GM23248 (cell line): ENCODE data around the gene CAMTA1. TPM values are rescaled to one million over a fixed set of nuclear protein-coding genes. Genes with fewer than 3 reads are reported as not detected.

Source experiments
- DNase-seq: peaks from one replicate; pipeline ENCODE4 v3.0.0-alpha.2; 2015
- H2AFZ ChIP-seq: fragments of 200-600 bp; sonication (generic); 2 replicates; pipeline ENCODE4 v1.6.1; 2016; ENCODE audit warnings: antibody characterized with exemption
- H3F3A ChIP-seq: fragments of 200-600 bp; sonication (generic); 2 replicates; pipeline ENCODE4 v1.6.1; 2016; ENCODE audit warnings: mild to moderate bottlenecking, antibody characterized with exemption, mixed run types; ENCODE audit not compliant: insufficient read depth
- H3K27ac ChIP-seq: fragments of 200-600 bp; sonication (generic); 2 replicates; pipeline ENCODE4 v1.5.1; 2016; ENCODE audit warnings: mild to moderate bottlenecking
- H3K27me3 ChIP-seq: fragments of 200-600 bp; sonication (generic); replicated peaks from 2 replicates; pipeline ENCODE4 v1.6.1; 2016; ENCODE audit warnings: mild to moderate bottlenecking; ENCODE audit not compliant: insufficient read depth
- H3K36me3 ChIP-seq: fragments of 200-600 bp; sonication (generic); 2 replicates; pipeline ENCODE4 v1.6.1; 2016; ENCODE audit warnings: low read depth, mild to moderate bottlenecking
- H3K4me1 ChIP-seq: fragments of 200-600 bp; sonication (generic); 2 replicates; pipeline ENCODE4 v1.6.1; 2016; ENCODE audit warnings: mild to moderate bottlenecking; ENCODE audit not compliant: insufficient read depth
- H3K4me2 ChIP-seq: fragments of 200-600 bp; sonication (generic); one replicate; pipeline ENCODE4 v1.6.1; 2016; ENCODE audit warnings: mild to moderate bottlenecking; ENCODE audit not compliant: unreplicated experiment
- H3K4me3 ChIP-seq: fragments of 200-600 bp; sonication (generic); 2 replicates; pipeline ENCODE4 v1.5.1; 2016; ENCODE audit warnings: mild to moderate bottlenecking
- H3K79me2 ChIP-seq: fragments of 200-600 bp; sonication (generic); 2 replicates; pipeline ENCODE4 v1.6.1; 2016; ENCODE audit warnings: mild to moderate bottlenecking; ENCODE audit not compliant: insufficient read depth
- H3K9ac ChIP-seq: fragments of 200-600 bp; sonication (generic); 2 replicates; pipeline ENCODE4 v1.6.1; 2016; ENCODE audit warnings: mild to moderate bottlenecking
- H3K9me2 ChIP-seq: fragments of 200-600 bp; sonication (generic); 2 replicates; pipeline ENCODE4 v1.6.1; 2016; ENCODE audit warnings: mixed run types, mild to moderate bottlenecking, moderate library complexity; ENCODE audit not compliant: insufficient read depth
- H3K9me3 ChIP-seq: fragments of 200-600 bp; sonication (generic); one replicate; pipeline ENCODE4 v1.6.1; 2017; ENCODE audit warnings: low read depth
- H4K20me1 ChIP-seq: fragments of 200-600 bp; sonication (generic); 2 replicates; pipeline ENCODE4 v1.6.0; 2016; ENCODE audit not compliant: insufficient read depth
- EZH2 ChIP-seq: fragments of 200-600 bp; sonication (generic); IDR thresholded peaks from 2 replicates; pipeline ENCODE4 v1.6.1; 2018; ENCODE audit warnings: antibody characterized with exemption, mild to moderate bottlenecking; ENCODE audit not compliant: insufficient read depth, poor library complexity, severe bottlenecking
- EZH2phosphoT487 ChIP-seq: fragments of 200-600 bp; sonication (generic); IDR thresholded peaks from 2 replicates; pipeline ENCODE4 v1.6.1; 2018; ENCODE audit warnings: antibody characterized with exemption, moderate library complexity, mild to moderate bottlenecking, low read depth; ENCODE audit not compliant: insufficient read depth
- WGBS, 2 experiments: methylation state at CpG; one replicate each; pipeline ENCODE4 v1.1.6; 2015 to 2017; ENCODE audit warnings: low lambda C conversion rate in 2 of 2, low coverage in 1 of 2; ENCODE audit errors: missing lambda C conversion rate in 2 of 2; 5-methylcytosine and 5-hydroxymethylcytosine counted together
- in situ Hi-C: fragments of 300-500 bp; cut with MboI; formaldehyde crosslinking; loops from 2 replicates; pipeline ENCODE4 v1.15.0; 2020
- polyA plus RNA-seq: library from polyadenylated mRNA; unstranded; fragments of >200 nt; fragmentation: Nextera tagmentation; extraction: Ambion mirVana; gene quantifications from 2 replicates; pipeline ENCODE4 v1.2.1, GENCODE V29; 2016
- total RNA-seq: library from RNA; depleted of rRNA; stranded (reverse); fragments of >200 nt; shearing (Covaris generic); gene quantifications from 2 replicates; pipeline ENCODE4 v1.2.3, GENCODE V29; 2014

CAMTA1 gene
- total and polyA plus RNA-seq, 2 experiments from 2014 or later, result 50.1 to 165 TPM

GRCh38 chr1:7615138-7615537, 829.9 kb downstream of the CAMTA1 start:
- 56 to 58% methylated on average over 5 of the region's 5 CpGs for WGBS, 2 experiments
- no peak for TF ChIP-seq EZH2
- no peak for TF ChIP-seq EZH2phosphoT487
- H3K4me2 ChIP-seq, result no peak overlapping the region

GRCh38 chr1:7616076-7616832, 831.0 kb downstream of the CAMTA1 start:
- Histone ChIP-seq H3K27ac (no peak overlapping the region), H3K27me3 (no peaks in the 10 kb centered on the region), H4K20me1 (no peaks in the 10 kb centered on the region), H3K9me3 (no peaks in the 10 kb centered on the region), H3K4me2 (no peak overlapping the region), H2AFZ (no peak overlapping the region), H3K4me1 (no peaks in the 10 kb centered on the region), H3K9ac (no peak overlapping the region), H3F3A (no peaks in the 10 kb centered on the region), H3K36me3 (no peaks in the 10 kb centered on the region), H3K79me2 (no peaks in the 10 kb centered on the region), H3K9me2 (no peaks in the 10 kb centered on the region), H3K4me3 (no peak overlapping the region)
- in situ Hi-C loops, result no loop called here
- TF ChIP-seq EZH2 (no peak), EZH2phosphoT487 (no peak)
- 21 to 23% methylated on average over 14 of the region's 14 CpGs for WGBS, 2 experiments
- peak; percentile 66 for DNase-seq

More at GRCh38 chr1:7615138-7615537, 829.9 kb downstream of the CAMTA1 start:
- H3K9me2 ChIP-seq, result no peaks in the 10 kb centered on the region
- no peaks in the 10 kb centered on the region for H3F3A ChIP-seq
- in situ Hi-C loops, result no loop called here
- no peak for DNase-seq
- no peaks in the 10 kb centered on the region for H4K20me1 ChIP-seq
- H3K4me1 ChIP-seq, result no peaks in the 10 kb centered on the region
- no peak overlapping the region for H2AFZ ChIP-seq
- no peaks in the 10 kb centered on the region for H3K27me3 ChIP-seq
- H3K9ac ChIP-seq, result no peak overlapping the region
- H3K27ac ChIP-seq, result no peak overlapping the region
- H3K36me3 ChIP-seq, result no peaks in the 10 kb centered on the region
- H3K4me3 ChIP-seq, result no peak overlapping the region
- no peaks in the 10 kb centered on the region for H3K79me2 ChIP-seq
- H3K9me3 ChIP-seq, result no peaks in the 10 kb centered on the region

GRCh38 chr1:7616953-7617352, 831.7 kb downstream of the CAMTA1 start:
- H3K9me3 ChIP-seq, result no peaks in the 10 kb centered on the region
- no peak overlapping the region for H3K9ac ChIP-seq
- no peaks in the 10 kb centered on the region for H3K79me2 ChIP-seq
- no peak overlapping the region for H3K4me2 ChIP-seq
- H3K27ac ChIP-seq, result no peak overlapping the region
- WGBS, 2 experiments, result 34 to 37% methylated on average over 10 of the region's 10 CpGs
- no peak overlapping the region for H2AFZ ChIP-seq
- DNase-seq, result no peak
- no peaks in the 10 kb centered on the region for H3K36me3 ChIP-seq
- 0 out of 2 replicates have a peak, but pooled peaks cover 2% of the 10 kb centered on the region for H3K4me1 ChIP-seq
- H3K9me2 ChIP-seq, result no peaks in the 10 kb centered on the region
- no peaks in the 10 kb centered on the region for H4K20me1 ChIP-seq
- in situ Hi-C loops, result no loop called here
- TF ChIP-seq EZH2phosphoT487 (no peak), EZH2 (no peak)
- H3K27me3 ChIP-seq, result no peaks in the 10 kb centered on the region
- H3K4me3 ChIP-seq, result no peak overlapping the region
- H3F3A ChIP-seq, result no peaks in the 10 kb centered on the region

- no peaks in the 10 kb centered on the region for H4K20me1 ChIP-seq
- no peaks in the 10 kb centered on the region for H3K9me3 ChIP-seq
- H3K4me3 ChIP-seq, result no peak overlapping the region
- no peak overlapping the region for H3K27ac ChIP-seq
- no peak overlapping the region for H3K9ac ChIP-seq
- H3F3A ChIP-seq, result no peaks in the 10 kb centered on the region
- no peaks in the 10 kb centered on the region for H3K79me2 ChIP-seq
- WGBS, 2 experiments, result 35 to 40% methylated on average over 3 of the region's 3 CpGs
- H3K4me1 ChIP-seq, result 0 out of 2 replicates have a peak, but pooled peaks cover 7% of the 10 kb centered on the region
- in situ Hi-C loops, result no loop called here
- no peak for DNase-seq
- TF ChIP-seq EZH2, result no peak
- TF ChIP-seq EZH2phosphoT487, result no peak
- H3K9me2 ChIP-seq, result no peaks in the 10 kb centered on the region
- no peaks in the 10 kb centered on the region for H3K36me3 ChIP-seq
- H2AFZ ChIP-seq, result no peak overlapping the region
- H3K4me2 ChIP-seq, result no peak overlapping the region
- H3K27me3 ChIP-seq, result no peaks in the 10 kb centered on the region
These were observed 832.6 kb downstream of the CAMTA1 start for GRCh38 chr1:7617826-7618225.
